GM12878 (cell line): ENCODE results near the gene PINLYP. TPM values are rescaled to one million over a fixed set of nuclear protein-coding genes. Genes with fewer than 3 reads are reported as not detected.

ENCODE experiments used
- ATAC-seq: fragments of 200-7000 bp; cut with Tn5 transposase; 3 replicates; pipeline ENCODE4 v1.9.1; 2020; ENCODE audit warnings: mild to moderate bottlenecking, moderate library complexity
- BruUV-seq: library from RNA; stranded (reverse); fragments of 400-500 nt; replicated peaks from 2 replicates; lab custom pipeline; 2021; lab: Mats Ljungman, UMichigan
- CTCF ChIA-PET: fragments of 300-600 bp; sonication (Branson Sonifier 250); formaldehyde crosslinking; extraction: SDS; loops from one replicate; lab custom pipeline; 2021; ENCODE audit warnings: inconsistent platforms; lab: Yijun Ruan, JAX
- POLR2A ChIA-PET: fragments of 350-600 bp; formaldehyde crosslinking; extraction: SDS; loops from one replicate; lab custom pipeline; 2021; ENCODE audit warnings: inconsistent platforms; lab: Charles Lee
- RAD21 ChIA-PET: fragments of 300-600 bp; sonication (Branson Sonifier 250); formaldehyde crosslinking; loops from one replicate; lab custom pipeline; 2023; ENCODE audit warnings: antibody characterized with exemption; ENCODE audit not compliant: unreplicated experiment; lab: Charles Lee
- SMC1A ChIA-PET: fragments of 300-600 bp; sonication (Branson Sonifier 250); formaldehyde crosslinking; loops from one replicate; lab custom pipeline; 2023; ENCODE audit not compliant: unreplicated experiment, uncharacterized antibody; lab: Charles Lee
- DNase-seq: peaks from one replicate; pipeline ENCODE4 v3.0.0-alpha.2; 2011; ENCODE audit warnings: low read depth, low spot score
- FAIRE-seq: peaks from 3 replicates; lab custom pipeline; 2011; peaks lifted over from hg19 to GRCh38; lab: Jason Lieb, UNC
- H2AFZ ChIP-seq: 2 replicates; pipeline ENCODE4 v1.6.0; 2011; ENCODE audit warnings: low read depth, low read length, control low read depth; ENCODE audit not compliant: control insufficient read depth
- H3K27ac ChIP-seq: 2 replicates; pipeline ENCODE4 v1.5.1; 2011; ENCODE audit warnings: control low read depth; ENCODE audit not compliant: control insufficient read depth, insufficient read depth
- H3K27me3 ChIP-seq, 2 experiments: replicated peaks in 1 of 2; 2 replicates each; pipeline versions ENCODE4 v1.6.0 to v1.6.1; 2011; ENCODE audit warnings: low read length in 1 of 2; ENCODE audit not compliant: control insufficient read depth in 2 of 2, insufficient read depth in 2 of 2
- H3K36me3 ChIP-seq, 2 experiments: 2 replicates each; pipeline ENCODE4 v1.5.1; 2011; ENCODE audit warnings: low read length in 1 of 2; ENCODE audit not compliant: control insufficient read depth in 2 of 2, insufficient read depth in 2 of 2
- H3K4me1 ChIP-seq: 2 replicates; pipeline ENCODE4 v1.6.1; 2011; ENCODE audit warnings: mild to moderate bottlenecking, low read length, moderate library complexity, mixed read lengths; ENCODE audit not compliant: control insufficient read depth, insufficient read depth
- H3K4me2 ChIP-seq: 2 replicates; pipeline ENCODE4 v1.6.0; 2011; ENCODE audit warnings: control low read depth; ENCODE audit not compliant: control insufficient read depth, insufficient read depth
- H3K4me3 ChIP-seq: fragments of 200-600 bp; sonication (generic); 2 replicates; pipeline ENCODE4 v1.5.1; 2016
- H3K79me2 ChIP-seq: 2 replicates; pipeline ENCODE4 v1.6.0; 2011; ENCODE audit warnings: low read length; ENCODE audit not compliant: control insufficient read depth, insufficient read depth
- H3K9ac ChIP-seq: 2 replicates; pipeline ENCODE4 v1.8.0; 2011; ENCODE audit warnings: low read length, control low read depth, mixed read lengths; ENCODE audit not compliant: control insufficient read depth, insufficient read depth
- H3K9me3 ChIP-seq: replicated peaks from 3 replicates; pipeline ENCODE4 v1.5.1; 2011; ENCODE audit warnings: mild to moderate bottlenecking, low read length; ENCODE audit not compliant: control insufficient read depth, insufficient read depth
- H4K20me1 ChIP-seq: 2 replicates; pipeline ENCODE4 v1.6.0; 2011; ENCODE audit not compliant: control insufficient read depth, insufficient read depth
- CHD1 ChIP-seq: IDR thresholded peaks from 2 replicates; pipeline ENCODE4 v1.6.1; 2012; ENCODE audit warnings: low read depth, low read length, improper control_type of control experiment
- EGR1 ChIP-seq, 2 experiments: IDR thresholded peaks; 1 replicate in 1 of 2; 2 replicates in 1 of 2; pipeline ENCODE4 v1.6.1; 2011 to 2012; ENCODE audit warnings: low read depth in 2 of 2, low read length in 2 of 2, borderline replicate concordance in 1 of 2, mild to moderate bottlenecking in 1 of 2, moderate library complexity in 1 of 2
- ELK1 ChIP-seq: IDR thresholded peaks from 2 replicates; pipeline ENCODE4 v1.6.1; 2012; ENCODE audit warnings: low read depth, low read length, improper control_type of control experiment
- IKZF1 ChIP-seq: fragments of 450-650 bp; conservative IDR thresholded peaks from 2 replicates; pipeline ENCODE4 v1.6.1; 2017; ENCODE audit warnings: antibody characterized with exemption, mild to moderate bottlenecking
- JUND ChIP-seq: IDR thresholded peaks from 2 replicates; pipeline ENCODE4 v1.6.1; 2012; ENCODE audit warnings: low read depth, mild to moderate bottlenecking, low read length, improper control_type of control experiment, moderate library complexity
- NRF1 ChIP-seq: conservative IDR thresholded peaks from 2 replicates; pipeline ENCODE4 v1.6.1; 2011; ENCODE audit warnings: mild to moderate bottlenecking, low read depth, low read length, improper control_type of control experiment
- POLR2AphosphoS2 ChIP-seq: IDR thresholded peaks from 2 replicates; pipeline ENCODE4 v1.6.1; 2011; ENCODE audit warnings: low read depth, mild to moderate bottlenecking, low read length, improper control_type of control experiment, moderate library complexity
- YBX1 ChIP-seq: fragments of 450-650 bp; IDR thresholded peaks from 2 replicates; pipeline ENCODE4 v1.6.1; 2016; ENCODE audit warnings: antibody characterized with exemption
- ZNF384 ChIP-seq: IDR thresholded peaks from 2 replicates; pipeline ENCODE4 v1.6.1; 2012; ENCODE audit warnings: low read depth, mild to moderate bottlenecking, low read length, improper control_type of control experiment, borderline replicate concordance
- WGBS: methylation state at CpG from one replicate; pipeline ENCODE4 v1.1.6; 2016; ENCODE audit warnings: low lambda C conversion rate; ENCODE audit not compliant: insufficient replicate concordance, insufficient coverage; ENCODE audit errors: missing lambda C conversion rate; 5-methylcytosine and 5-hydroxymethylcytosine counted together
- in situ Hi-C: fragments of 300-500 bp; cut with MboI; formaldehyde crosslinking; loops from 9 replicates; pipeline ENCODE4 v1.14.3; 2018; ENCODE audit warnings: mixed read lengths
- intact Hi-C: fragments of 100-400 bp; cut with micrococcal nuclease; formaldehyde crosslinking; loops from one replicate; pipeline ENCODE4 v1.14.2; 2022; ENCODE audit not compliant: unreplicated experiment
- polyA plus RNA-seq, 11 experiments: library from polyadenylated mRNA; depleted of rRNA in 4 of 11; unstranded in 6 of 11; stranded (reverse) in 5 of 11; fragments of >200 nt; fragmentation: Nextera tagmentation in 4 of 11; fragmentation: Illumina TruSeq in 1 of 11; extraction: Ambion mirVana in 4 of 11; extraction: Trizol in 1 of 11; gene quantifications; 1 replicate in 1 of 11; 2 replicates in 10 of 11; pipeline versions ENCODE4 v1.2.1 to v1.2.3, GENCODE V29; 2011 to 2016; ENCODE audit warnings: inconsistent platforms in 2 of 11, missing spikeins in 2 of 11, low read depth in 1 of 11
- total RNA-seq, 4 experiments: library from RNA; depleted of rRNA in 3 of 4; stranded (reverse); fragments of >200 nt in 3 of 4; fragmentation: Illumina TruSeq in 1 of 4; extraction: Trizol in 1 of 4; gene quantifications; 2 replicates each; pipeline versions ENCODE4 v1.2.1 to v1.2.3, GENCODE V29; 2013 to 2021
- TF ChIP-seq, protein P1 (sequence below): fragments of 450-650 bp; IDR thresholded peaks from 2 replicates; pipeline ENCODE4 v1.6.1; 2017; ENCODE audit warnings: borderline replicate concordance
- TF ChIP-seq, protein P2 (sequence below): fragments of 450-650 bp; IDR thresholded peaks from 2 replicates; pipeline ENCODE4 v1.6.1; 2017; ENCODE audit warnings: antibody characterized with exemption, mild to moderate bottlenecking, moderate library complexity
- TF ChIP-seq, protein P3 (sequence below): IDR thresholded peaks from 2 replicates; pipeline ENCODE4 v1.6.1; 2012; ENCODE audit warnings: low read depth, low read length, improper control_type of control experiment

The PINLYP gene
- total and polyA plus RNA-seq, 10 of the 15 experiments (the other 5 are each of a cell fraction or from before 2014, with no cell fraction given) = 1.0 to 26.9 (median 11.4) TPM

- CTCF ChIA-PET = interaction anchor here (6.7 to 10.1 kb wide), 2 partner anchors 19 to 43 kb away, joined by 99 to 169 read pairs; partner anchors contain the start of genes IRGQ, PINLYP, XRCC1 and ZNF576
- H3K36me3 ChIP-seq = peaks cover 11 to 13% of the 10 kb centered on the region in 2 experiments; a peak in 3 of 4 replicates
- H4K20me1 ChIP-seq = no peaks in the 10 kb centered on the region
- no peak for FAIRE-seq
- WGBS = 94% methylated on average over 2 of the region's 3 CpGs
- no peaks in the 10 kb centered on the region for H3K27me3 ChIP-seq
- no peak overlapping the region for H3K4me2 ChIP-seq
- H3K9me3 ChIP-seq = no peaks in the 10 kb centered on the region
- no peak overlapping the region for H3K27ac ChIP-seq
- POLR2A ChIA-PET = no interaction called here
- SMC1A ChIA-PET = no interaction called here
- DNase-seq = no peak
- no peak overlapping the region for H2AFZ ChIP-seq
- H3K4me3 ChIP-seq = no peak overlapping the region
- in situ Hi-C loops = no loop called here
- H3K79me2 ChIP-seq = no peaks in the 10 kb centered on the region
- intact Hi-C loops = no loop called here
- H3K4me1 ChIP-seq = no peaks in the 10 kb centered on the region
- no peak overlapping the region for H3K9ac ChIP-seq
- ATAC-seq = no peak
- BruUV-seq = no TSS peak
- RAD21 ChIA-PET = interaction anchor here (4.8 kb wide), 1 partner anchor 43 kb away, joined by 92 read pairs; the partner anchor contains the start of genes IRGQ and ZNF576
- TF ChIP-seq JUND (no peak), EGR1 (IDR thresholded peaks at IDR 0.05; ENCODE audit: borderline replicate concordance in 1 of 2, low read depth in 2 of 2, low read length in 2 of 2) (no peak), ZNF384 (no peak), IKZF1 (no peak), CHD1 (no peak), YBX1 (no peak), NRF1 (no peak), ELK1 (no peak), POLR2AphosphoS2 (no peak)
- TF ChIP-seq, protein P1, sequence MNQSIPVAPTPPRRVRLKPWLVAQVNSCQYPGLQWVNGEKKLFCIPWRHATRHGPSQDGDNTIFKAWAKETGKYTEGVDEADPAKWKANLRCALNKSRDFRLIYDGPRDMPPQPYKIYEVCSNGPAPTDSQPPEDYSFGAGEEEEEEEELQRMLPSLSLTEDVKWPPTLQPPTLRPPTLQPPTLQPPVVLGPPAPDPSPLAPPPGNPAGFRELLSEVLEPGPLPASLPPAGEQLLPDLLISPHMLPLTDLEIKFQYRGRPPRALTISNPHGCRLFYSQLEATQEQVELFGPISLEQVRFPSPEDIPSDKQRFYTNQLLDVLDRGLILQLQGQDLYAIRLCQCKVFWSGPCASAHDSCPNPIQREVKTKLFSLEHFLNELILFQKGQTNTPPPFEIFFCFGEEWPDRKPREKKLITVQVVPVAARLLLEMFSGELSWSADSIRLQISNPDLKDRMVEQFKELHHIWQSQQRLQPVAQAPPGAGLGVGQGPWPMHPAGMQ = no peak
- TF ChIP-seq, protein P2, sequence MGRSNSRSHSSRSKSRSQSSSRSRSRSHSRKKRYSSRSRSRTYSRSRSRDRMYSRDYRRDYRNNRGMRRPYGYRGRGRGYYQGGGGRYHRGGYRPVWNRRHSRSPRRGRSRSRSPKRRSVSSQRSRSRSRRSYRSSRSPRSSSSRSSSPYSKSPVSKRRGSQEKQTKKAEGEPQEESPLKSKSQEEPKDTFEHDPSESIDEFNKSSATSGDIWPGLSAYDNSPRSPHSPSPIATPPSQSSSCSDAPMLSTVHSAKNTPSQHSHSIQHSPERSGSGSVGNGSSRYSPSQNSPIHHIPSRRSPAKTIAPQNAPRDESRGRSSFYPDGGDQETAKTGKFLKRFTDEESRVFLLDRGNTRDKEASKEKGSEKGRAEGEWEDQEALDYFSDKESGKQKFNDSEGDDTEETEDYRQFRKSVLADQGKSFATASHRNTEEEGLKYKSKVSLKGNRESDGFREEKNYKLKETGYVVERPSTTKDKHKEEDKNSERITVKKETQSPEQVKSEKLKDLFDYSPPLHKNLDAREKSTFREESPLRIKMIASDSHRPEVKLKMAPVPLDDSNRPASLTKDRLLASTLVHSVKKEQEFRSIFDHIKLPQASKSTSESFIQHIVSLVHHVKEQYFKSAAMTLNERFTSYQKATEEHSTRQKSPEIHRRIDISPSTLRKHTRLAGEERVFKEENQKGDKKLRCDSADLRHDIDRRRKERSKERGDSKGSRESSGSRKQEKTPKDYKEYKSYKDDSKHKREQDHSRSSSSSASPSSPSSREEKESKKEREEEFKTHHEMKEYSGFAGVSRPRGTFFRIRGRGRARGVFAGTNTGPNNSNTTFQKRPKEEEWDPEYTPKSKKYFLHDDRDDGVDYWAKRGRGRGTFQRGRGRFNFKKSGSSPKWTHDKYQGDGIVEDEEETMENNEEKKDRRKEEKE = no peak
- TF ChIP-seq, protein P3, sequence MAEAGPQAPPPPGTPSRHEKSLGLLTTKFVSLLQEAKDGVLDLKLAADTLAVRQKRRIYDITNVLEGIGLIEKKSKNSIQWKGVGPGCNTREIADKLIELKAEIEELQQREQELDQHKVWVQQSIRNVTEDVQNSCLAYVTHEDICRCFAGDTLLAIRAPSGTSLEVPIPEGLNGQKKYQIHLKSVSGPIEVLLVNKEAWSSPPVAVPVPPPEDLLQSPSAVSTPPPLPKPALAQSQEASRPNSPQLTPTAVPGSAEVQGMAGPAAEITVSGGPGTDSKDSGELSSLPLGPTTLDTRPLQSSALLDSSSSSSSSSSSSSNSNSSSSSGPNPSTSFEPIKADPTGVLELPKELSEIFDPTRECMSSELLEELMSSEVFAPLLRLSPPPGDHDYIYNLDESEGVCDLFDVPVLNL = no peak
Measured at GRCh38 chr19:43552616-43553015, 23.0 kb upstream of the PINLYP start.
